CD1c-positive myeloid dendritic cell (primary cell): ENCODE results near the gene IL20.

Experiments used
- DNase-seq: peaks from one replicate; pipeline ENCODE4 v3.0.0-alpha.2; 2016; ENCODE audit errors: extremely low spot score

IL20 gene

DNA sequence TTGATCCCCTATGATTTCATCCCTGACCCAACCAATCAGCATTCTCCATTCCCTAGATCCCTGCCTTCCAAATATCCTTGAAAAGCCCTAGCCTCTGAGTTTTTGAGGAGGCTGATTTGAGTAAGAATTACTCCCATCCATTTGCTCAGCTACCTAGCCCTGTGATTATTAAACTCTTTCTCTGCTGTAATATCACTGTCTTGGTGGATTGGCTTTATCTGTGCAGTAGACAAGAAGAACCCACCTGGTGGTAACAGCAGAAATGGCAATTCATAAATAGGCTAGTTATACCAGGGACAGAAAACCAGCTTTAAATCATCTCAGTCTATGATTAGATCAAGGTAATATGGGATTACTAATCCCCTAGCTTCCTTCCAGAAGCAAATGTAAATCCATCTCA, 13.0 kb downstream of the IL20 start:
- DNase-seq = no peak

DNA sequence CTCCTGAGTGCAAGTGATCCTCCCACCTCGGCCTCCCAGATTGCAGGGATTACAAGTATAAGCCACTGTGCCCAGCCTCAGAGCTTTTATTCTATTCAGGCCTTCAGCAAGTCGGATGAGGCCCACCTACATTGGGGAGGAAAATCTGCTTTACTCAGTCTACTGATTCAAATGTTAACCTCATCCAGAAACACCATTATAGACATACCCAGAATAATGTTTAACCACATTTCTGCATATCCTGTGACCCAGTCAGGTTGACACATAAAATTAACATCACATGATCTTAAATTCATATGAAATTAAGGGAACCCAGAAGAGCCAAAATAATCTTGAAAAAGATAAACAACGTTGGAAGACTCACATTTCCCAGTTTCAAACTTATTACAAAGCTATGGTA, 14.9 kb downstream of the IL20 start:
- no peak for DNase-seq

DNA sequence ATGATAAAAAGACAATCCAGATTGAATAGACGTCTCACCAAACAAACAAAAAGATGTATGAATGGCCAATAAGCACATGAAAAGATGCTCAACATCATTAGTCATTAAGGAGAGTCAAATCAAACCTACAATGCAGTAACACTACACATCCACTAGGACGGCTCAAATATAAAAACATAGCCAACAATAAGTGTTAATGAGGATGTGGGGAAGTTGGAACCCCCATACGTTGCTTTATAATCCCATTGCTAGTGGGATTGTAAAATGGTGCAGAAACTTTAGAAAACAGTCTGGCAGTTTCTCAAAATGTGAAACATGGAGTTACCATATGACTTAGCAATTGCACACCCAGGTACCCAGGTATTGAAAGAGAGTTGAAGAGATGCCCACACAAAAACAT, 17.1 kb downstream of the IL20 start:
- DNase-seq = peak; percentile 20

DNA sequence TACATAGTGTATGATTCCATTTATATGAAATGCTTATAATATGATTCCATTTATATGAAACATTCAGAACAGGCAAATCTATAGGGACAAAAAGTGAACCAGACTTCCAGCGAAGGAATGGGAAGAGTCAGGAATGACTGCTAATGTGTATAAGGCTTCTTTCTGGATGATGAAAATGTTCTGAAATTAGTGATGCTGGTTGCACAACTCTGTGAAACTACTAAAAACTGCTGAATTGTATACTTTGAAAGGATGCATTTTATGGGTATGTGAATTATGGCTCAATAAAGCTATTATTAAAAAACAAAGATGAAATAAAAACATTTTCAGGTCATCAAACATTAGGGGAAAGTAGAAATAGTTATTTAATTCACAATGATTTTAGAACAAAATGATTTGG, 17.7 kb downstream of the IL20 start:
- DNase-seq = no peak

DNA sequence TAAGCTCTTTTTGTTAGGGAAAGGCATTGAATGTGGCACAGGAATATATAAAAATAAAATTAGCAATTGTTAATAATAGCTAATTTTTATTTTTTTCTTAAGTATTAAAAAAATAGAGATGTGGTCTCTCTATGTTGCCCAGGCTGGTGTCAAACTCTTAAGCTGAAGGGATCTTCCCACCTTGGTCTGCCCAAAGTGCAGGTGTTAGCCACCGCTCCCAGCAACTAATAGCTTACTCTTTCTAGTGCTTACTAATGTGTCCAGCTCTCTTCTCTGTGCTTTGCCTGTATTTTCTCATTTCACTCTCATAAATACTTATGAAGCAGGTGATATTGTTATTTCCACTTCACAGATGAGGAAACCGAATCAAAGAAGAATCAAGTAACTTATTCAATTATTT, 18.5 kb downstream of the IL20 start:
- DNase-seq = no peak

DNA sequence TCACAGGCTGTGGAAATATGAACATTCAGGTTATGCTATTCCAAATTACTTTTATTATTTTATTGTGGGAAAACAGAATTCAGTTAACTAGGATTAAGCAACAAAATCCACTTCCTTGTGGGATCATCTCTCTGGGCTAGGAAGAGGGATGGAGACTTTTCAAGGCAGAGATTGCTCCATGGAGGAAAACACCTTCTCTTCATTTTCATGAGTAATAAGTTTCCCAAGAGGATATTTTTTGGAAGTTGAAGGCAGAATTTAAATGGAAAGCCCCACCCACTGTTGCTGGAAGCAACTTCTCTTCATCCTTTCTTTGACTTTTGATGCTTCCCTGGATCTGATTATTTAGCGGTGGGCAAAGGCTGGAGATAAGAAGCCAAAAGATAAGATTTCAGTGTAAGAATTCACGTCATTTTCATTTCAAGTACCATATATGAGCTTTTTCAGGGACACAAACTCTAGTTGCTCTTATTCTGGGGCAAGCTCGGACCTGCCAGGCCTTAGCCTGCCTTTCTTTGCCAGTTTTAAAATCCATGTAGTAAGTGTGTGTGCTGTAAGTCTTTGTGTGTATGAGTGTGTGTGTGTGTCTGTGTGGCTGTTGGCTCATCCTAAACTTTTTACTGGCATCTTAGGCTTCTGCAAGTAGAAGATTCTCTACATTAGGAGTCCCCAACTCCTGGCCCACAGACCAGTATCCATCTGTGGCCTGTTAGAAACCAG, 20.1 kb downstream of the IL20 start:
- DNase-seq = no peak

DNA sequence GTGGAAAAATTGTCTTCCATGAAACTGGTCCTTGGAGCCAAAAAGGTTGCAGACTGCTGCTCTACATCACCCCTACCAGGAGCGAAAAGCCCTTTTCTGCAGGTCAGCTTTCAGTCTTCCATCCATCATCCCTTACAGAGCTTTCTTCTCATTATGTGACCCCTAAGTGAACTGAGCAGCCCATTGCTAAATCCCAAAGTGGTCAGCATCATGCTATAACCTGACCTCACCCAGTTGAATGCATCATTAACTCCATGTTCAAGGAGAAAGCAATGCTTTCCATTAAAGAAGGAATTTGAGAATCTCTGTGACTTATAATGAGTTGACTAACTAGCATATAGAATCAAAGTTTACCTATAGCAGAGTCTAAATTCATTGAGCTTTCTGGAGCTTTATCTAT, 21.4 kb downstream of the IL20 start:
- DNase-seq = no peak

DNA sequence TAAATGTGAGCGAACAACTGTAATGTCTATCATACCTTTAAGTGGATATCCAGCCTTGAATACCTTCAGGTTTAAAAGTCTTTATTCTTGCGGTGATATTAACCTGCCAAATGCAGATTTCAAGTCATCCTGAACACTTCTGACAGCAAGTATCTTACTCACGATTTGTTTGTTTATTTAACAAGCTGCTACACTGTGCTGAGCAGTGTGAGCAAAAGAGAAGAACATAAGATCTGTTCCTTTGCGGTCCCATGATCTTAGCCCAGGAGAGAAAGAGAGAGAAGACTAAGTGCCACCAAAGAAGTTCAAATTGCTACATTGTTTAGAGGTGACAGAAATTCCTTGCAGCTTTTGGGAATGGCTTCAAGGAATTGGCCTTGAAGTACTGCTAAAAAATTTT, 22.3 kb downstream of the IL20 start:
- no peak for DNase-seq

DNA sequence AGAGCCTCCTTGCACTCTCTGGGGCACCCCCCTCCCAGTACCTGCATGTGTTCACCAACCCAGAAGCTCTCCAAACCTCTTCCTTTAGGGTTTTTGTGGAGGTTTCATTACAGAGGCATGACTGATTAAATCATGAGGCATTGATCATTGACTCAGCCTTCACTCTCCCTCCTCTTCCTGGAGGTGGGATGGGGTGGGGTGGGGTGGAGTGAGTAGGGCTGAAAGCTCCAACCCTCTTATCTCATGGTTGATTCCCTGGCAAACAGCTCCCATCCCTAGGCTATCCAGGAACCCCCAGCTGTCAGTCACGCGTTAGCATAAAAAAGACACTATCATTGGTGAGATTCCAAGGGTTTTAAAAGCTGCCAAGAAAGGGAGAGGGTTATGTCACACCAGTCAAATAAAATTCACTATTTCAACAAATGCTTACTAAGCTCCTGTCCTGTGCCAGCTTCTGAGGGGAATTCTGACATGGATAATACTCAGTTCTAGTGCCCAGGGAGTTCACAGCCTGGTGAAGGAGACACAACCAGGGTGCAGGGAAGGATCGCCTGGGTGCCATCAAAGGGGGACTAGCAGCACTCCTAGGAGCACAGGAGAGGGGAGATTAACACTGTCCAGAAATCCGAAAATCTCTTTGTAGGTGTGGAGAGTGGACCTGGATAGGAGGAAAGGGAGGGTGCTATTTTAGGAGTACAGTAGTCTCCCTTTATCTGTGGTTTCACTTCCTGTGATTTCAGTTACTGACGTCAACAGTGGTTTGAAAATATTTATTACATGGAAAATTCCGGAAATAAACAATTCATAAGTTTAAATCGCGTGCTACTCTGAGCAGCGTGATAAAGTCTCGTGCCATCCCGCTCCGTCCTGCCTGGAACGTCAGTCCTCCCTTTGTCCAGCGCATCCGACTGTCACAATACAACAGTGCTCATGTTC, 25.0 kb downstream of the IL20 start:
- peak; percentile 87 for DNase-seq

DNA sequence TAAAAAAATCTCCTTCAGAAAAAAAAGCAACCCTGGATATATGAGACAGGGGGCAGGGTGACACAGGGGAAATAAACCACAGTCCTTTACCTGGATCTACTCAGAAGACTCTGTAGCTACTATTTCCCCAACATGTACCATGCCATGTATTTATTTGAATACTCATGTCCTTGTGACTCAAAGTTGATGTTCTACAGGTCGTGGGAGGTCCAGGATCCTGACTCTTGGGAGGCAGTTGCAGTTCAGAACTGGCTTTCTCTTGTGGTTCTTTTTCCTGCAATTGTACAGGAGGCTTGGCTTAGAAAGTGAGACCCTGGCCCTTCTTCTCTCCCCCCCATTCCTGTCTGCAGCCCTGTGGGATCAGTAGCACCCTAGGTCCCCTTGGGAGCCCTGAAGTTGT, 26.0 kb downstream of the IL20 start:
- peak; percentile 12 for DNase-seq

DNA sequence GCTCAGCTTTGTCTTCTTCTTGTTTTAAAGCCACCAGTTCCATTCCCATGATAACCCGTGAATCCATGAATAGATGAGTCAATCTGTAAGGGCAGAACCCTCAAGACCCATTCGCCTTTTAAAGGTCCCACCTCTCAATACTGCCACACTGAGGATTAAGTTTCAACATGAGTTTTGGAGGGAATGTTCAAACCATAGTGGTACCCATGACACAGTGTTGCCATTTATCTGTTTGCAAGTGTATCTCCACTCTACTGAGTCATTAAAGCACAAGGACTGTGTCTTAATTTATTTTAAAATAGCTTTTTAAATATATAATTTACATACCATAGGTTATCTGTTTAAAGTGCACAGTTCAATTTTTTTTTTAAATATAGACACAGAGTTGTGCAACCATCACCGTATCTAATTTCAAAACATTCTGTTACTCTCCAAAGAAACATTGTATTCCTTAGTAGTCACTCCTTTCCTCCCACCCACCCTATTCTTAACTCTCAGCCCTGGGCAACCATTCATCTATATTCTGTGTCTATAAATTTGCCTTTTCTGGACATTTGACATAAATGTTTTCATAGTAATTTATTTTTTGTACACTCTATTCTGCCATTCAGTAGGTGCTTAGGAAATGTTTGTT, 27.0 kb downstream of the IL20 start:
- no peak for DNase-seq

DNA sequence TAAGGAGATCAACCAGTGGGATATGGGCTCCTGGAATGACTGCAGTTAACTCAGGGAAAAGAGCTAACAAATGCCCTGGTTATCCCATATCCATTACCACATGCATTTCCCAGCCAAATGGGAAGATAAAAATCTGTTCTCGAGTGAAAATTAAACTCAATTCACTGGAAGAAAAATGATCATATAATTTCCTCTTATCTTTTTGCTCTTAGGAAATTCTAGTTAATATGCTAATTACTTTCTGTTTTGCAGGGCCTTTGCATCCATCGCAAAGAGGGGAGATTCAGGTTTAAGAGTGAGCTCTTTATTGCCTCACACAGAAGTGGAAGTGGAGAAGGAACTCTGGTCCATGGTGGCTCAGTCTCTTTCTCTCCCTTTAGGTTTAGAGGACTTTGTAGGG, 28.0 kb downstream of the IL20 start:
- DNase-seq = no peak

DNA sequence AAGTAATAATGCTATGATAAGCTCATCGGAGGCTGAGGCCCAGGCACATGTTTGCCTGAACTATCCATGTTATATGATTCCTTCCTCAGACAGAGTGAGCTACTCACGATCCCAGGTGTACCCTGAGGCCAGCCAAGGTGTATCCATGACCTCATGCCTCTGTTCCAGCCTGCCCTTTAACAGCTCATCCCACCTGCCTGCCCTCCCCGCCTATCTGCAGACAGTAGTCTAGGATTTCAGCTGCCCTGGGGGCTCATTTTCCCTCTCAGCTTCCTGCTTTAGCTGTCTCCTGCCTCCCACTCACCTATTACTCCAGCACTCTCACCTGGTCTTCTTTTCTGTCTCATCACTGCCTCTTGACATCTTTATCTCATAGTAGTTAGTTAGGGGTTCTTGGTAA, 29.9 kb downstream of the IL20 start:
- DNase-seq = no peak

DNA sequence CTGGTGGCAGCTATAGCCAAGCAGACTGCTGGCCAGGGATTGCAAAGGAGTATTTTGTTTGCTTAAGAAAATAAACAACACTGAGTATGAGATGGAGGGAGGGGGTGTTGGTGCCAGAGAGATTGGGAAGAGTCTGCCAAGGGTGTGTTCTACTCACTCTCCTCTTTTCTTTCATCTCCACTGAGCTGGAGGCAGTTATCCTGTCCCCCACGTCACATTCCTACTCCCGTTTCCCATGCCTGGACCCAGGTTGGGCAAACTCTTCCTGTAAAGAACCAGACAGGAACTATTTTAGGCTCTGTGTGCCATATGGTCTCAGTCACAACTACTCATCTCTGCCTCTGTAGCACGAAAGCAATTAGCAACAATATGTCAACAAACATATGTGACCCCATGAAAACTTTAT, 30.4 kb downstream of the IL20 start:
- no peak for DNase-seq

DNA sequence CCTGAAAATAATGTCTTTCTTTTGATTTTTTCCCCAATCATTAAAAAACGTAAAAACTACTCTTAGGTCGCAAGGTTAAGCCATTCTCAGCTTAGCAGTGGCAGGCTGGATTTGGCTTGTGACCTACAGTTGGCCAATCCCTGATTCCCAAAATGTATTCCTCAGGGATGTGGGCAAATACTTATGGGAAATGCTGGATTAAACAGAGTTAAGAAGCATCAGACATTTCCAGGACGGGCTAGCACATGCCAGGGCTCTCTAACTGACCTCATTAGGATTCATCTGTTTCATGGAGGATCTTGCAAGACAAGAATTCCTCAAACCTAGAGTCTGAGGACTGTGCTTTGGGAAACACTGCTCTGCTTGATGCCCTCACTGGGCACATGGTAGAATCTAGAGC, 30.8 kb downstream of the IL20 start:
- DNase-seq = no peak

DNA sequence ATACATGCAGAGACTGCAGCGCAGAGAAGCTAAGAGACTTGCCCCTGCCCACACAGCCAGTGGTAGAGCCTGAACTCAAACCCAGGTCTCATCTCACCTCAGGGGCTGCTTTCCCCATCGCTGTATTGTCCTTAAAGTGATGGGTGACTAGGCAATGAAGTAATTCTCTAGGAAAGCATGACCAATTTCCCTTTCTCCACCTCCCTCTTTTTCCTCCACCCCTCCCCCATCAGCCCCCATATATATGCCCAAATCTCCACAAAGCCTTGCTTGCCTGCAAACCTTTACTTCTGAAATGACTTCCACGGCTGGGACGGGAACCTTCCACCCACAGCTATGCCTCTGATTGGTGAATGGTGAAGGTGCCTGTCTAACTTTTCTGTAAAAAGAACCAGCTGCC, 31.8 kb downstream of the IL20 start, which contains the start of gene IL24:
IL24 (plus strand) TSS at position 269 of the 400 bp plus-strand sequence. CDS start 390 bp downstream, outside the sequence.
- DNase-seq = no peak

DNA sequence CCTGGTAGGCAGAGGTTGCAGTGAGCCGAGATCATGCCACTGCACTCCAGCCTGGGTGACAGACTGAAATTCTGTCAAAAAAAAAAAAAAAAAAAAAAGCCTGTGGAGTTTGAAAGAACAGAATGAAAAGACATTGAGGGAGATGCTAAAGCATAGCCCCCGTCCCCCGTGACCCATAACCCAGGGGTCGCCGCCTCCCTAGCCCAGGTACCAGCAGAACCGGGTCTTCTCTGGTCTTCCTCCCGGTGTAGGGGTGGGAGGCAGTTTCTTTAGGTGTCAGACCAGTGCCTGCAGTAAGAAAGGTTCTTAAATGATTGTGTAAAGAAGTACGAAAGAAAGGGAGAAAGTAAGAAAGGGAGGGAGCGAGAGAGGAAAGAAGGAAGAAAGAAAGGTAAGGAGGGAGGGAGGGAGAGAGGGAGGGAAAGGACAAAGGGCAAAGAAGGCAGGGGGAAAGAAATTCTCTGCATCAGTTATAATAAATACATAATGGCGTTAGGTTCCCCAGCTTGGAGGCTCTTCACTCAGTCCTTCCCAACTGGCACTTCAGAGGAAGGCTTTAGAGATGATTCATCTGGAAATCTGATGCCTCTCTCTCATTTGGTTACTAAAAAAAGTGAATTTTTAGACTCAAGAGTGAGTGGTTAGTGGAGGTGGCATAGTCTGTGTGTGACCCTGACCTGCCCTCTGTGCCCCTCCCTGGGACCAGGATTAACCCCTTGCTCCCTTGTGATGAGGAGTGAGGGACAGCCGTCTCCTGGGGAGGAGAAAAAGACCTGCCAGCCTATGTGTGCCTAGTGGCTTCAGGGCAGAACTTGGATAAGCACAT, 32.9 kb downstream of the IL20 start:
- no peak for DNase-seq

DNA sequence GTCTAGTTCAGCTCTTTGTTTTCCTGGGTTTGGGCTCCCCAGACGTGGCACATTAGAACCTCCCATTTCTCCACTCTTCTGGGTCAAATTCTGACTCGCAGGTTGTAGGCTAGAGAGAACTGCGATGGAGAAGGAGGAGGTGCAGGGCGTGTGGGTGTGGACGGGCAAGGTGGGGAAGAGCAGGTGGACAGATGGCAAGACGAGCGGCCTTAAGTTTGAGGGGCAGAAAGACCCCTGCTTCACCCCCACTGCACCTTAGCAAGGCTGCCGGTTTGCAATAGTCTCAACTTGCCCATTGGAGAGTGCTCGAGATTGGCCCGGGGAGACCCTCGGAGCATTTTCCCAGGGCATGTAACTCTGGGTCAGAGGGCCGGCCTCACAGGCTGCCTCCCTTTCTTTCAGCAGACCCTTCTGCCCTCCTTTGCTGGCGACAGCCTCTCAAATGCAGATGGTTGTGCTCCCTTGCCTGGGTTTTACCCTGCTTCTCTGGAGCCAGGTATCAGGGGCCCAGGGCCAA, 33.5 kb downstream of the IL20 start:
- DNase-seq = no peak

DNA sequence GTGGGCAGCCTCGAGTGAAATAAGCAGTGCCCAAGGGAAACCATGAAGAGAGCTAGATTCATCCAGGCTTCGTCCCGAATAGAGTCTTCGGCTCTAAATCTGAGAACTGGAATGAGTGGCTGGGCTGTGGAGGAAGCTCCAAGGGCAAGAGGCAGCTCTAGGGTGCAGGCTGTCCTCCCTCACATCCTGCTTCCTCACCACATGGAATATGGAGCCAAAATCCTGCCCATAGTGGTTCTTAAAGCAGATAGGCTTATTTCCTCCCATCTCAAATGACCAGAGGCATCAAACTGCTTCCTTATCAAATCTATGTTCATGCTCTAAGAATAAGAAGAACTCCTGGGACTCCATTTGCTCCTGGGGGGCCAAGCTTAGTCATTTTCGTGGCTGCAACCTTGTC, 34.3 kb downstream of the IL20 start:
- DNase-seq = no peak

DNA sequence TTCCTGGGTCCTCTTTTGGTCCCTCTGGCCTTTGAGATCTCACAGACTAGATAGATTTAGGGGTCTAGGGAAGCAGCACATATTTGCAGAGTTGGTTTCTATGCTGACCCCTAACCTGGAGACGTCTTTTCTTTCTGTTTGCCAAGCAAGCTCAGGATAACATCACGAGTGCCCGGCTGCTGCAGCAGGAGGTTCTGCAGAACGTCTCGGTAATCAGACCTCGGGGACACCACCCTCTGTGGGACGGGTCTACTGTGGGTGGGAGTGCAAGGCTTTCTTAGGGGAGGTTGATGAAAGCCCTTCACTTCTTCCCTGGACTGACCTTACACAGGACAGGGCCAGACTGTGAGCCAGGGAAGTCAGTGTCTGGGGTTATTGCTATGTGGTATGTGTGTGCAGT, 34.7 kb downstream of the IL20 start:
- no peak for DNase-seq

DNA sequence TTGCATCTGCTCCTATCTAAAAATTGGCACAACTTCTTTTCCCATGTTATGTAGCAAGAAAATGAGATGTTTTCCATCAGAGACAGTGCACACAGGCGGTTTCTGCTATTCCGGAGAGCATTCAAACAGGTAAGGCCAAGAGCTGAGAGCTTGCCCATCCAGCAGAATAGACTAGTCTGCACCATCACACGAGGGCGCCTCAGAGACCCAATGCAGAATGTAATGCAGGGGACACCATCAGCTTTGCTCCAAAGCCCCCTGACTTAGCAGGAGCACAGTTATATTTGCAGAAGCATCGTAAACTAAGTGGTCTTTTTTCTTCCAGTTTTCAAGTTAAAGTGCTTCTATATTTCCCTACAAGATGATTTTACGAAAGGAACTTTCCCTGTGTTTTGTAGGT, 36.5 kb downstream of the IL20 start:
- DNase-seq = no peak

DNA sequence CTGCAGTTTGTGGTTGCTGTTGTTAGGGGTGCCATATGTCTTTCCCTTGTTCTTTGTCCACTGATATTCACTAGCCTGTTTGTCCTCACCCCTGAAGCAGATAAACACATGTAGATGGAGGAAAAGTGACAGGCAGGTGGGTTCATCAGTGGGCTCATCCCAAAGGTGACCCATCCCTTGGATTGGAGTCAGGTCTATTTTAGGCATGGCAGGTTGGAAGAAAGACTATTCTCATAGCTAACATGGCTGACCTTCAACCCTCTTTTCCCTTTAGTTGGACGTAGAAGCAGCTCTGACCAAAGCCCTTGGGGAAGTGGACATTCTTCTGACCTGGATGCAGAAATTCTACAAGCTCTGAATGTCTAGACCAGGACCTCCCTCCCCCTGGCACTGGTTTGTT, 37.3 kb downstream of the IL20 start:
- DNase-seq = no peak
